A549 (cell line): ENCODE measurements around the gene MOV10. TPM values are rescaled to one million over a fixed set of nuclear protein-coding genes. Genes with fewer than 3 reads are reported as not detected.

ENCODE experiments used
- ATAC-seq, 2 experiments: fragments of 200-7000 bp in 1 of 2; fragments of >200 bp in 1 of 2; cut with Nextera tagmentation in 1 of 2; cut with Tn5 transposase in 1 of 2; 3 replicates each; pipeline versions ENCODE4 v1.8.0 to v1.9.1; 2018 to 2020; ENCODE audit warnings: mild to moderate bottlenecking in 1 of 2, moderate library complexity in 1 of 2
- CTCF ChIA-PET: fragments of 300-600 bp; sonication (Branson Sonifier 250); formaldehyde crosslinking; extraction: SDS; loops from one replicate; lab custom pipeline; 2021; ENCODE audit warnings: antibody characterized with exemption, inconsistent platforms; lab: Yijun Ruan, JAX
- POLR2A ChIA-PET: fragments of 350-600 bp; formaldehyde crosslinking; extraction: SDS; loops from one replicate; lab custom pipeline; 2021; ENCODE audit warnings: antibody characterized with exemption, inconsistent platforms; lab: Yijun Ruan, JAX
- DNase-seq, 2 experiments: peaks; one replicate each; pipeline versions ENCODE4 v3.0.0 to v3.0.0-alpha.2; 2011 to 2016; ENCODE audit warnings: low read depth in 1 of 2, low spot score in 1 of 2
- FAIRE-seq: peaks from 2 replicates; lab custom pipeline; 2011; peaks lifted over from hg19 to GRCh38; lab: Jason Lieb, UNC
- H3K27ac ChIP-seq, 2 experiments: fragments of >200 bp; sonication (Bioruptor Twin); formaldehyde crosslinking; 3 replicates each; pipeline ENCODE4 v1.5.1; 2016 to 2017
- H3K4me1 ChIP-seq: fragments of >200 bp; sonication (Bioruptor Twin); formaldehyde crosslinking; 3 replicates; pipeline ENCODE4 v1.6.1; 2016
- H3K4me2 ChIP-seq: fragments of >200 bp; sonication (Bioruptor Twin); formaldehyde crosslinking; 3 replicates; pipeline ENCODE4 v1.6.1; 2016
- H3K4me3 ChIP-seq: fragments of >200 bp; sonication (Bioruptor Twin); formaldehyde crosslinking; 3 replicates; pipeline ENCODE4 v1.5.1; 2016
- H3K9me3 ChIP-seq: fragments of >200 bp; sonication (Bioruptor Twin); formaldehyde crosslinking; 3 replicates; pipeline ENCODE4 v1.6.1; 2016
- ATOH8 ChIP-seq: fragments of 250-450 bp; sonication (Bioruptor Pico); IDR thresholded peaks from 2 replicates; pipeline ENCODE4 v1.5.0; 2020; ENCODE audit warnings: low read depth, mild to moderate bottlenecking, moderate library complexity
- CEBPB ChIP-seq, 2 experiments: fragments of >200 bp in 1 of 2; sonication (Bioruptor Twin) in 1 of 2; formaldehyde crosslinking in 1 of 2; IDR thresholded peaks; 2 replicates each; pipeline ENCODE4 v1.6.1; 2012 to 2016
- CHD4 ChIP-seq: fragments of 200-600 bp; sonication (generic); IDR thresholded peaks from 2 replicates; pipeline ENCODE4 v1.6.1; 2016; ENCODE audit warnings: antibody characterized with exemption, mild to moderate bottlenecking, borderline replicate concordance
- E2F6 ChIP-seq: IDR thresholded peaks from 2 replicates; pipeline ENCODE4 v1.6.1; 2012; ENCODE audit warnings: low read depth, borderline replicate concordance
- EHMT2 ChIP-seq: fragments of 200-600 bp; sonication (generic); IDR thresholded peaks from 2 replicates; pipeline ENCODE4 v1.6.1; 2016; ENCODE audit warnings: antibody characterized with exemption, low read depth, mild to moderate bottlenecking, moderate library complexity
- ESRRA ChIP-seq: fragments of 150-350 bp; IDR thresholded peaks from 2 replicates; pipeline ENCODE4 v1.6.1; 2014; ENCODE audit warnings: mild to moderate bottlenecking, low read length, borderline replicate concordance
- FOXS1 ChIP-seq: fragments of 250-450 bp; sonication (Bioruptor Pico); IDR thresholded peaks from 2 replicates; pipeline ENCODE4 v1.5.0; 2020; ENCODE audit warnings: mild to moderate bottlenecking, moderate library complexity
- GATA3 ChIP-seq: IDR thresholded peaks from 2 replicates; pipeline ENCODE4 v1.6.1; 2012; ENCODE audit warnings: borderline replicate concordance
- HDAC2 ChIP-seq: fragments of 200-600 bp; sonication (generic); IDR thresholded peaks from 2 replicates; pipeline ENCODE4 v1.6.1; 2016
- HOXB13 ChIP-seq: fragments of 250-450 bp; sonication (Bioruptor Pico); IDR thresholded peaks from 2 replicates; pipeline ENCODE4 v1.5.0; 2020; ENCODE audit warnings: low read depth, mild to moderate bottlenecking, moderate library complexity
- JUN ChIP-seq, 2 experiments: fragments of >200 bp; sonication (Bioruptor Twin); formaldehyde crosslinking; IDR thresholded peaks; 2 replicates in 1 of 2; 3 replicates in 1 of 2; pipeline ENCODE4 v1.6.1; 2016 to 2017
- MAFK ChIP-seq: fragments of 450-650 bp; IDR thresholded peaks from 2 replicates; pipeline ENCODE4 v1.6.1; 2014; ENCODE audit not compliant: partially characterized antibody
- MAZ ChIP-seq: fragments of 150-350 bp; IDR thresholded peaks from 2 replicates; pipeline ENCODE4 v1.6.1; 2014; ENCODE audit warnings: antibody characterized with exemption, low read depth, low read length, borderline replicate concordance
- NR3C1 ChIP-seq: fragments of >200 bp; sonication (Bioruptor Twin); formaldehyde crosslinking; IDR thresholded peaks from 3 replicates; pipeline ENCODE4 v1.6.1; 2017
- PHF8 ChIP-seq: fragments of 200-600 bp; sonication (generic); IDR thresholded peaks from 2 replicates; pipeline ENCODE4 v1.6.1; 2016; ENCODE audit warnings: low read depth, mild to moderate bottlenecking, antibody characterized with exemption, moderate library complexity, borderline replicate concordance
- POLR2A ChIP-seq: IDR thresholded peaks from 2 replicates; pipeline ENCODE4 v1.6.1; 2012; ENCODE audit warnings: mild to moderate bottlenecking, low read length
- POLR2AphosphoS2 ChIP-seq: conservative IDR thresholded peaks from 2 replicates; pipeline ENCODE4 v1.6.1; 2012; ENCODE audit warnings: low read length, improper control_type of control experiment, inconsistent platforms
- RAD21 ChIP-seq, 2 experiments: fragments of >200 bp in 1 of 2; sonication (Bioruptor Twin) in 1 of 2; formaldehyde crosslinking in 1 of 2; IDR thresholded peaks in 1 of 2; conservative IDR thresholded peaks in 1 of 2; 2 replicates in 1 of 2; 3 replicates in 1 of 2; pipeline ENCODE4 v1.6.1; 2012 to 2018; ENCODE audit warnings: inconsistent platforms in 1 of 2
- RCOR1 ChIP-seq: fragments of 150-350 bp; IDR thresholded peaks from 2 replicates; pipeline ENCODE4 v1.6.1; 2014; ENCODE audit warnings: antibody characterized with exemption, low read length, low read depth
- TP53 ChIP-seq: fragments of 250-450 bp; sonication (Bioruptor Pico); IDR thresholded peaks from 2 replicates; pipeline ENCODE4 v1.5.0; 2021; ENCODE audit warnings: mild to moderate bottlenecking, moderate library complexity
- ZC3H11A ChIP-seq: fragments of 450-650 bp; IDR thresholded peaks from 2 replicates; pipeline ENCODE4 v1.6.1; 2014; ENCODE audit warnings: antibody characterized with exemption, mild to moderate bottlenecking
- ZFP36 ChIP-seq: fragments of 450-650 bp; IDR thresholded peaks from 2 replicates; pipeline ENCODE4 v1.6.1; 2014; ENCODE audit warnings: borderline replicate concordance; ENCODE audit not compliant: partially characterized antibody
- ZNF302 ChIP-seq: fragments of 250-450 bp; sonication (Bioruptor Pico); IDR thresholded peaks from 2 replicates; pipeline ENCODE4 v1.9.0; 2021; ENCODE audit warnings: inconsistent platforms, mild to moderate bottlenecking, moderate library complexity
- ZSCAN20 ChIP-seq: fragments of 250-450 bp; sonication (Bioruptor Pico); IDR thresholded peaks from 2 replicates; pipeline ENCODE4 v1.8.0; 2022; ENCODE audit warnings: mild to moderate bottlenecking, moderate library complexity
- WGBS: methylation state at CpG from one replicate; pipeline ENCODE4 v1.1.6; 2017; ENCODE audit errors: missing lambda C conversion rate; 5-methylcytosine and 5-hydroxymethylcytosine counted together
- polyA plus RNA-seq, 4 experiments: library from polyadenylated mRNA; depleted of rRNA in 3 of 4; stranded (reverse); fragments of >200 nt; fragmentation: RNase III in 1 of 4; extraction: RNeasy Plus Mini Kit Qiagen cat#74134 plus additional on column Dnase treatment in 1 of 4; gene quantifications; 2 replicates in 3 of 4; 3 replicates in 1 of 4; pipeline ENCODE4 v1.2.3, GENCODE V29; 2011 to 2017
- TF ChIP-seq, protein P1 (sequence below): fragments of 200-600 bp; sonication (generic); IDR thresholded peaks from 2 replicates; pipeline ENCODE4 v1.6.1; 2016; ENCODE audit warnings: antibody characterized with exemption, mild to moderate bottlenecking, moderate library complexity
- TF ChIP-seq, protein P2 (sequence below): fragments of 250-450 bp; sonication (Bioruptor Pico); IDR thresholded peaks from 2 replicates; pipeline ENCODE4 v1.5.0; 2021; ENCODE audit warnings: mild to moderate bottlenecking, moderate library complexity, borderline replicate concordance

The MOV10 gene
- polyA plus RNA-seq, 2 of the 4 experiments (the other 2 are of a cell fraction): 27.3 to 37.3 TPM

DNA sequence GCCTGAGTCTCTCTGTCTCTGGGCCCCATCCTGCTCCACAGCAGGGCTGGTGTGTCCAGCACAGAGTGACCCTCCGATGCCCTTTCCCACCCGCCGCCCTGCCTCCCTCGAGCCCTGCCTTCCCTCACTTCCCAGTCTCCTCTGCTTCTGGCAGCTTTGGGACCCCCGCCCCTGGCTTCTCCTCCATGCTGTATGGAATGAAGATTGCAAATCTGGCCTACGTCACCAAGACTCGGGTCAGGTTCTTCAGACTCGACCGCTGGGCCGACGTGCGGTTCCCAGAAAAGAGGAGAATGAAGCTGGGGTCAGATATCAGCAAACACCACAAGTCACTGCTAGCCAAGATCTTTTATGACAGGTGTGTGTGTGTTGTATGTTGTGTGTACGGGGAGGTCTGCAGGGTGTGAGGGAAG lies 14.3 kb downstream of the MOV10 start:
- ChIA-PET CTCF (interaction anchor here (0.6 to 1.3 kb wide), 3 partner anchors 14 to 292 kb away, joined by 3 read pairs; no protein-coding TSS in a partner anchor), POLR2A (no interaction called here)
- FAIRE-seq (no peak), ATAC-seq (no peak), DNase-seq (no peak)
- Histone ChIP-seq H3K27ac (no peak overlapping the region), H3K4me3 (no peak overlapping the region), H3K4me1 (no peaks in the 10 kb centered on the region), H3K4me2 (no peak overlapping the region), H3K9me3 (no peaks in the 10 kb centered on the region)
- WGBS: 90% methylated on average over 13 of the region's 13 CpGs
- TF ChIP-seq NR3C1 (no peak), HDAC2 (no peak), ZNF302 (CRISPR knock-in tag) (no peak), POLR2A (no peak), ZC3H11A (no peak), ZFP36 (no peak), PHF8 (no peak), POLR2AphosphoS2 (no peak), EHMT2 (no peak), FOXS1 (CRISPR knock-in tag) (no peak)
- TF ChIP-seq, protein P1, sequence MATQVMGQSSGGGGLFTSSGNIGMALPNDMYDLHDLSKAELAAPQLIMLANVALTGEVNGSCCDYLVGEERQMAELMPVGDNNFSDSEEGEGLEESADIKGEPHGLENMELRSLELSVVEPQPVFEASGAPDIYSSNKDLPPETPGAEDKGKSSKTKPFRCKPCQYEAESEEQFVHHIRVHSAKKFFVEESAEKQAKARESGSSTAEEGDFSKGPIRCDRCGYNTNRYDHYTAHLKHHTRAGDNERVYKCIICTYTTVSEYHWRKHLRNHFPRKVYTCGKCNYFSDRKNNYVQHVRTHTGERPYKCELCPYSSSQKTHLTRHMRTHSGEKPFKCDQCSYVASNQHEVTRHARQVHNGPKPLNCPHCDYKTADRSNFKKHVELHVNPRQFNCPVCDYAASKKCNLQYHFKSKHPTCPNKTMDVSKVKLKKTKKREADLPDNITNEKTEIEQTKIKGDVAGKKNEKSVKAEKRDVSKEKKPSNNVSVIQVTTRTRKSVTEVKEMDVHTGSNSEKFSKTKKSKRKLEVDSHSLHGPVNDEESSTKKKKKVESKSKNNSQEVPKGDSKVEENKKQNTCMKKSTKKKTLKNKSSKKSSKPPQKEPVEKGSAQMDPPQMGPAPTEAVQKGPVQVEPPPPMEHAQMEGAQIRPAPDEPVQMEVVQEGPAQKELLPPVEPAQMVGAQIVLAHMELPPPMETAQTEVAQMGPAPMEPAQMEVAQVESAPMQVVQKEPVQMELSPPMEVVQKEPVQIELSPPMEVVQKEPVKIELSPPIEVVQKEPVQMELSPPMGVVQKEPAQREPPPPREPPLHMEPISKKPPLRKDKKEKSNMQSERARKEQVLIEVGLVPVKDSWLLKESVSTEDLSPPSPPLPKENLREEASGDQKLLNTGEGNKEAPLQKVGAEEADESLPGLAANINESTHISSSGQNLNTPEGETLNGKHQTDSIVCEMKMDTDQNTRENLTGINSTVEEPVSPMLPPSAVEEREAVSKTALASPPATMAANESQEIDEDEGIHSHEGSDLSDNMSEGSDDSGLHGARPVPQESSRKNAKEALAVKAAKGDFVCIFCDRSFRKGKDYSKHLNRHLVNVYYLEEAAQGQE: no peak

GRCh38 chr1:112689196-112689841 lies 14.9 kb downstream of the MOV10 start:
- 75% methylated on average over 2 of the region's 9 CpGs for WGBS
- Histone ChIP-seq H3K27ac (no peak overlapping the region), H3K4me1 (no peaks in the 10 kb centered on the region), H3K4me2 (no peak overlapping the region), H3K9me3 (no peaks in the 10 kb centered on the region), H3K4me3 (no peak overlapping the region)
- no peak for DNase-seq
- ChIA-PET POLR2A (no interaction called here), CTCF (interaction anchor here (0.6 to 1.3 kb wide), 3 partner anchors 14 to 299 kb away, joined by 3 read pairs; no protein-coding TSS in a partner anchor)
- ATAC-seq: no peak
- no peak for TF ChIP-seq ESRRA
- no peak for TF ChIP-seq RCOR1
- TF ChIP-seq JUN (IDR thresholded peaks at IDR 0.05): no peak
- TF ChIP-seq ATOH8 (CRISPR knock-in tag): no peak
- TF ChIP-seq MAZ: no peak
- TF ChIP-seq, protein P2, sequence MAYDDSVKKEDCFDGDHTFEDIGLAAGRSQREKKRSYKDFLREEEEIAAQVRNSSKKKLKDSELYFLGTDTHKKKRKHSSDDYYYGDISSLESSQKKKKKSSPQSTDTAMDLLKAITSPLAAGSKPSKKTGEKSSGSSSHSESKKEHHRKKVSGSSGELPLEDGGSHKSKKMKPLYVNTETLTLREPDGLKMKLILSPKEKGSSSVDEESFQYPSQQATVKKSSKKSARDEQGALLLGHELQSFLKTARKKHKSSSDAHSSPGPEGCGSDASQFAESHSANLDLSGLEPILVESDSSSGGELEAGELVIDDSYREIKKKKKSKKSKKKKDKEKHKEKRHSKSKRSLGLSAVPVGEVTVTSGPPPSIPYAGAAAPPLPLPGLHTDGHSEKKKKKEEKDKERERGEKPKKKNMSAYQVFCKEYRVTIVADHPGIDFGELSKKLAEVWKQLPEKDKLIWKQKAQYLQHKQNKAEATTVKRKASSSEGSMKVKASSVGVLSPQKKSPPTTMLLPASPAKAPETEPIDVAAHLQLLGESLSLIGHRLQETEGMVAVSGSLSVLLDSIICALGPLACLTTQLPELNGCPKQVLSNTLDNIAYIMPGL (CRISPR knock-in tag): no peak
- TF ChIP-seq ZSCAN20: no peak
- TF ChIP-seq E2F6: no peak
- no peak for TF ChIP-seq MAFK
- TF ChIP-seq GATA3: no peak
- no peak for TF ChIP-seq CHD4
- TF ChIP-seq EHMT2: no peak
- no peak for TF ChIP-seq CEBPB (IDR thresholded peaks at IDR 0.05)
- no peak for TF ChIP-seq TP53 (CRISPR knock-in tag)
- no peak for TF ChIP-seq POLR2AphosphoS2
- no peak for TF ChIP-seq HOXB13 (CRISPR knock-in tag)
- TF ChIP-seq RAD21 (conservative IDR thresholded peaks at IDR 0.05 in 1 of 2, IDR thresholded peaks at IDR 0.05 in 1 of 2): no peak
- no peak for FAIRE-seq
